Calu3 (cell line): ENCODE results near the gene GYS2. TPM values are rescaled to one million over a fixed set of nuclear protein-coding genes. Genes with fewer than 3 reads are reported as not detected.

Source experiments
- BruUV-seq: library from RNA; stranded (reverse); fragments of 400-500 nt; replicated peaks from 2 replicates; lab custom pipeline; 2021; lab: Mats Ljungman, UMichigan
- CTCF ChIA-PET: fragments of 300-600 bp; sonication (Branson Sonifier 250); formaldehyde crosslinking; loops from one replicate; lab custom pipeline; 2022; ENCODE audit warnings: antibody characterized with exemption; lab: Charles Lee
- DNase-seq: peaks from one replicate; pipeline ENCODE4 v3.0.0; 2022
- H3K27ac Mint-ChIP-seq: one replicate; pipeline ENCODE4 v1.8.0; 2022; ENCODE audit warnings: mixed read lengths; ENCODE audit not compliant: unreplicated experiment
- H3K27me3 Mint-ChIP-seq: one replicate; pipeline ENCODE4 v1.8.0; 2022; ENCODE audit warnings: mixed read lengths; ENCODE audit not compliant: unreplicated experiment
- H3K36me3 Mint-ChIP-seq: one replicate; pipeline ENCODE4 v1.8.0; 2022; ENCODE audit warnings: mild to moderate bottlenecking, moderate library complexity, mixed read lengths; ENCODE audit not compliant: insufficient read depth, unreplicated experiment
- H3K4me1 Mint-ChIP-seq: one replicate; pipeline ENCODE4 v1.8.0; 2022; ENCODE audit warnings: mild to moderate bottlenecking, low read depth, mixed read lengths; ENCODE audit not compliant: unreplicated experiment
- H3K4me3 Mint-ChIP-seq: one replicate; pipeline ENCODE4 v1.8.0; 2022; ENCODE audit warnings: mild to moderate bottlenecking, low read depth, moderate library complexity, mixed read lengths; ENCODE audit not compliant: unreplicated experiment
- H3K9me3 Mint-ChIP-seq: one replicate; pipeline ENCODE4 v1.8.0; 2022; ENCODE audit warnings: low read depth, mixed read lengths; ENCODE audit not compliant: unreplicated experiment
- intact Hi-C: fragments of 100-400 bp; cut with micrococcal nuclease; formaldehyde crosslinking; loops from one replicate; pipeline ENCODE4 v1.10.0; 2022; ENCODE audit not compliant: unreplicated experiment
- total RNA-seq: library from RNA; stranded (reverse); gene quantifications from 2 replicates; pipeline ENCODE4 v1.2.3, GENCODE V29; 2022
- TF ChIP-seq, protein P1 (sequence below): fragments of 200-600 bp; IDR thresholded peaks from one replicate; pipeline ENCODE4 v1.8.0; 2022; ENCODE audit warnings: antibody characterized with exemption; ENCODE audit not compliant: unreplicated experiment

GYS2 gene
- total RNA-seq, 1 experiment from 2014 or later = not detected

- H3K4me1 Mint-ChIP-seq = peaks cover 9% of the 10 kb centered on the region
- CTCF ChIA-PET = no interaction called here
- H3K36me3 Mint-ChIP-seq = no peaks in the 10 kb centered on the region
- no peak overlapping the region for H3K4me3 Mint-ChIP-seq
- intact Hi-C loops = loop anchor here (5.0 to 10.0 kb wide), 2 partner anchors 65 to 183 kb away; partner anchors contain the start of gene PYROXD1
- no peaks in the 10 kb centered on the region for H3K27me3 Mint-ChIP-seq
- no TSS peak for BruUV-seq
- DNase-seq = peak; percentile 5
- TF ChIP-seq, protein P1, sequence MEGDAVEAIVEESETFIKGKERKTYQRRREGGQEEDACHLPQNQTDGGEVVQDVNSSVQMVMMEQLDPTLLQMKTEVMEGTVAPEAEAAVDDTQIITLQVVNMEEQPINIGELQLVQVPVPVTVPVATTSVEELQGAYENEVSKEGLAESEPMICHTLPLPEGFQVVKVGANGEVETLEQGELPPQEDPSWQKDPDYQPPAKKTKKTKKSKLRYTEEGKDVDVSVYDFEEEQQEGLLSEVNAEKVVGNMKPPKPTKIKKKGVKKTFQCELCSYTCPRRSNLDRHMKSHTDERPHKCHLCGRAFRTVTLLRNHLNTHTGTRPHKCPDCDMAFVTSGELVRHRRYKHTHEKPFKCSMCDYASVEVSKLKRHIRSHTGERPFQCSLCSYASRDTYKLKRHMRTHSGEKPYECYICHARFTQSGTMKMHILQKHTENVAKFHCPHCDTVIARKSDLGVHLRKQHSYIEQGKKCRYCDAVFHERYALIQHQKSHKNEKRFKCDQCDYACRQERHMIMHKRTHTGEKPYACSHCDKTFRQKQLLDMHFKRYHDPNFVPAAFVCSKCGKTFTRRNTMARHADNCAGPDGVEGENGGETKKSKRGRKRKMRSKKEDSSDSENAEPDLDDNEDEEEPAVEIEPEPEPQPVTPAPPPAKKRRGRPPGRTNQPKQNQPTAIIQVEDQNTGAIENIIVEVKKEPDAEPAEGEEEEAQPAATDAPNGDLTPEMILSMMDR = no peak
- H3K9me3 Mint-ChIP-seq = no peaks in the 10 kb centered on the region
- no peak overlapping the region for H3K27ac Mint-ChIP-seq
Observed at GRCh38 chr12:21502164-21502496, 102.5 kb downstream of the GYS2 start.

GRCh38 chr12:21501258-21502163 lies 103.1 kb downstream of the GYS2 start, which contains the start of the genes GOLT1B and RECQL:
GOLT1B (plus strand) TSS chr12:21501789; CDS start chr12:21501924, 135 bp downstream.
RECQL (minus strand) TSS chr12:21501635; CDS start chr12:21499570, 2,065 bp downstream.
- TF ChIP-seq, protein P1 = no peak
- peaks cover 9% of the 10 kb centered on the region for H3K4me1 Mint-ChIP-seq
- DNase-seq = peak; percentile 90
- no peaks in the 10 kb centered on the region for H3K9me3 Mint-ChIP-seq
- intact Hi-C loops = loop anchor here (5.0 to 10.0 kb wide), 2 partner anchors 64 to 183 kb away; partner anchors contain the start of gene PYROXD1
- H3K36me3 Mint-ChIP-seq = no peaks in the 10 kb centered on the region
- no peak within 1 kb of the TSS for H3K27ac Mint-ChIP-seq
- no TSS peak for BruUV-seq
- no peaks in the 10 kb centered on the region for H3K27me3 Mint-ChIP-seq
- CTCF ChIA-PET = interaction anchor here (0.7 kb wide), 1 partner anchor 942 kb away, joined by 3 read pairs; no protein-coding TSS in a partner anchor
- H3K4me3 Mint-ChIP-seq = no peak within 1 kb of the TSS

- Mint-ChIP-seq H3K27ac (no peak overlapping the region), H3K4me1 (peaks cover 9% of the 10 kb centered on the region), H3K9me3 (no peaks in the 10 kb centered on the region), H3K4me3 (no peak overlapping the region), H3K27me3 (no peaks in the 10 kb centered on the region), H3K36me3 (no peaks in the 10 kb centered on the region)
- TF ChIP-seq, protein P1 = no peak
- TSS peak; percentile 53 for BruUV-seq
- intact Hi-C loops = loop anchor here (5.0 to 10.0 kb wide), 2 partner anchors 64 to 184 kb away; partner anchors contain the start of gene PYROXD1
- DNase-seq = no peak
- CTCF ChIA-PET = interaction anchor here (0.7 kb wide), 1 partner anchor 943 kb away, joined by 3 read pairs; no protein-coding TSS in a partner anchor
Observed at GRCh38 chr12:21500786-21501257, 103.8 kb downstream of the GYS2 start.

GRCh38 chr12:21499765-21500164 lies 104.9 kb downstream of the GYS2 start:
- Mint-ChIP-seq H3K27me3 (no peaks in the 10 kb centered on the region), H3K4me3 (no peak overlapping the region), H3K9me3 (no peaks in the 10 kb centered on the region), H3K36me3 (peaks cover 5% of the 10 kb centered on the region), H3K4me1 (peaks cover 9% of the 10 kb centered on the region), H3K27ac (no peak overlapping the region)
- TF ChIP-seq, protein P1 = no peak
- CTCF ChIA-PET = no interaction called here
- intact Hi-C loops = loop anchor here (1.0 to 10.0 kb wide), 3 partner anchors 28 to 185 kb away; partner anchors contain the start of gene PYROXD1
- DNase-seq = no peak
- BruUV-seq = no TSS peak

Other genes starting within 250 kb of the GYS2 start
- gene IAPP, start 231.9 kb downstream of the GYS2 start, total RNA-seq = not detected in 2 replicates
- 18.3 and 19.3 TPM in 2 replicates for gene PYROXD1, start 167.2 kb downstream of the GYS2 start, total RNA-seq
- gene RECQL, start 103.2 kb downstream of the GYS2 start, total RNA-seq = 28.0 and 32.1 TPM in 2 replicates
- 30.7 and 37.1 TPM in 2 replicates for gene GOLT1B, start 103.1 kb downstream of the GYS2 start, total RNA-seq
- gene SPX, start 78.6 kb downstream of the GYS2 start, total RNA-seq = 0.20 TPM in 1 of 2 replicates, not detected in the other
- gene LDHB, start 53.0 kb upstream of the GYS2 start, total RNA-seq = 816 and 826 TPM in 2 replicates
- not detected in 2 replicates for gene KCNJ8, start 169.9 kb upstream of the GYS2 start, total RNA-seq